ENCODE measurements around the gene TOM1L2.

The TOM1L2 gene

GRCh38 chr17:17954079-17954478 is 18.1 kb downstream of the TOM1L2 start:
- Histone ChIP-seq H3K9ac (ENCODE audit: low read length) (no peak overlapping the region), H2BK15ac (replicated peaks; ENCODE audit: low read depth) (no peak overlapping the region), H2BK5ac (ENCODE audit: low read length) (no peak overlapping the region), H3K4me1 (ENCODE audit: control insufficient read depth, low read depth, low read length) (peaks cover 11% of the 10 kb centered on the region), H3K27ac (ENCODE audit: low read depth, low read length) (no peak overlapping the region), H3K4ac (ENCODE audit: low read depth, low read length) (no peak overlapping the region), H3K4me3 (ENCODE audit: low read length) (no peak overlapping the region), H3K4me2 (ENCODE audit: low read length) (no peak overlapping the region), H2BK120ac (ENCODE audit: low read depth, low read length) (no peak overlapping the region), H4K8ac (ENCODE audit: low read depth, low read length) (no peak overlapping the region), H3K36me3 (ENCODE audit: control insufficient read depth, insufficient read depth, low read length) (no peaks in the 10 kb centered on the region), H2AK5ac (ENCODE audit: low read length) (no peak overlapping the region), H4K5ac (ENCODE audit: low read length) (no peak overlapping the region), H3K79me1 (ENCODE audit: low read length) (peaks cover 1% of the 10 kb centered on the region), H3K23ac (ENCODE audit: low read length) (no peak overlapping the region), H3K27me3 (ENCODE audit: insufficient read depth, low read length, poor library complexity) (no peaks in the 10 kb centered on the region), H3K79me2 (ENCODE audit: control insufficient read depth, insufficient read depth, low read length) (no peaks in the 10 kb centered on the region), H3K18ac (ENCODE audit: low read length) (no peak overlapping the region), H3K56ac (ENCODE audit: low read length) (no peak overlapping the region)
- WGBS (ENCODE audit: extremely low coverage, insufficient coverage, low lambda C conversion rate) = no CpG with 5 or more reads among the region's 3 CpGs
- no peak for DNase-seq

- DNase-seq = peak; percentile 49
- Histone ChIP-seq H3K9ac (ENCODE audit: low read length) (no peak overlapping the region), H3K27ac (ENCODE audit: low read depth, low read length) (no peak overlapping the region), H4K5ac (ENCODE audit: low read length) (no peak overlapping the region), H3K4me3 (ENCODE audit: low read length) (no peak overlapping the region), H3K79me1 (ENCODE audit: low read length) (no peaks in the 10 kb centered on the region), H3K23ac (ENCODE audit: low read length) (no peak overlapping the region), H2BK120ac (ENCODE audit: low read depth, low read length) (no peak overlapping the region), H3K4me2 (ENCODE audit: low read length) (no peak overlapping the region), H2BK5ac (ENCODE audit: low read length) (no peak overlapping the region), H3K4ac (ENCODE audit: low read depth, low read length) (no peak overlapping the region), H3K18ac (ENCODE audit: low read length) (no peak overlapping the region), H3K79me2 (ENCODE audit: control insufficient read depth, insufficient read depth, low read length) (no peaks in the 10 kb centered on the region), H3K4me1 (ENCODE audit: control insufficient read depth, low read depth, low read length) (no peaks in the 10 kb centered on the region), H3K36me3 (ENCODE audit: control insufficient read depth, insufficient read depth, low read length) (no peaks in the 10 kb centered on the region), H3K56ac (ENCODE audit: low read length) (no peak overlapping the region), H4K8ac (ENCODE audit: low read depth, low read length) (no peak overlapping the region), H3K27me3 (ENCODE audit: insufficient read depth, low read length, poor library complexity) (no peaks in the 10 kb centered on the region), H2BK15ac (replicated peaks; ENCODE audit: low read depth) (no peak overlapping the region), H2AK5ac (ENCODE audit: low read length) (no peak overlapping the region)
- no CpG with 5 or more reads among the region's 3 CpGs for WGBS (ENCODE audit: extremely low coverage, insufficient coverage, low lambda C conversion rate)
These were observed 19.5 kb downstream of the TOM1L2 start for GRCh38 chr17:17952691-17953090.

GRCh38 chr17:17951524-17951923 is 20.7 kb downstream of the TOM1L2 start:
- H3K27me3 ChIP-seq (ENCODE audit: insufficient read depth, low read length, poor library complexity) = no peaks in the 10 kb centered on the region
- H3K4me2 ChIP-seq (ENCODE audit: low read length) = no peak overlapping the region
- H4K5ac ChIP-seq (ENCODE audit: low read length) = no peak overlapping the region
- WGBS (ENCODE audit: extremely low coverage, insufficient coverage, low lambda C conversion rate) = no CpG with 5 or more reads among the region's 5 CpGs
- no peak overlapping the region for H2BK15ac ChIP-seq (replicated peaks; ENCODE audit: low read depth)
- no peak overlapping the region for H3K4me3 ChIP-seq (ENCODE audit: low read length)
- H3K4ac ChIP-seq (ENCODE audit: low read depth, low read length) = no peak overlapping the region
- no peaks in the 10 kb centered on the region for H3K4me1 ChIP-seq (ENCODE audit: control insufficient read depth, low read depth, low read length)
- no peaks in the 10 kb centered on the region for H3K36me3 ChIP-seq (ENCODE audit: control insufficient read depth, insufficient read depth, low read length)
- H2BK5ac ChIP-seq (ENCODE audit: low read length) = no peak overlapping the region
- no peak overlapping the region for H3K9ac ChIP-seq (ENCODE audit: low read length)
- H3K79me2 ChIP-seq (ENCODE audit: control insufficient read depth, insufficient read depth, low read length) = no peaks in the 10 kb centered on the region
- H4K8ac ChIP-seq (ENCODE audit: low read depth, low read length) = no peak overlapping the region
- H3K18ac ChIP-seq (ENCODE audit: low read length) = no peak overlapping the region
- DNase-seq = no peak
- H3K56ac ChIP-seq (ENCODE audit: low read length) = no peak overlapping the region
- no peak overlapping the region for H3K23ac ChIP-seq (ENCODE audit: low read length)
- H2BK120ac ChIP-seq (ENCODE audit: low read depth, low read length) = no peak overlapping the region
- H3K79me1 ChIP-seq (ENCODE audit: low read length) = no peaks in the 10 kb centered on the region
- no peak overlapping the region for H3K27ac ChIP-seq (ENCODE audit: low read depth, low read length)
- no peak overlapping the region for H2AK5ac ChIP-seq (ENCODE audit: low read length)

- no peak overlapping the region for H4K8ac ChIP-seq (ENCODE audit: low read depth, low read length)
- no peak overlapping the region for H3K4me3 ChIP-seq (ENCODE audit: low read length)
- no peaks in the 10 kb centered on the region for H3K79me1 ChIP-seq (ENCODE audit: low read length)
- H3K79me2 ChIP-seq (ENCODE audit: control insufficient read depth, insufficient read depth, low read length) = no peaks in the 10 kb centered on the region
- H3K27ac ChIP-seq (ENCODE audit: low read depth, low read length) = no peak overlapping the region
- no peak overlapping the region for H2BK5ac ChIP-seq (ENCODE audit: low read length)
- no peak overlapping the region for H3K9ac ChIP-seq (ENCODE audit: low read length)
- no peak overlapping the region for H2BK120ac ChIP-seq (ENCODE audit: low read depth, low read length)
- H3K4me2 ChIP-seq (ENCODE audit: low read length) = no peak overlapping the region
- H3K23ac ChIP-seq (ENCODE audit: low read length) = no peak overlapping the region
- H4K5ac ChIP-seq (ENCODE audit: low read length) = no peak overlapping the region
- H3K4ac ChIP-seq (ENCODE audit: low read depth, low read length) = no peak overlapping the region
- H3K18ac ChIP-seq (ENCODE audit: low read length) = peak overlapping the region; percentile 76
- no peak overlapping the region for H2AK5ac ChIP-seq (ENCODE audit: low read length)
- no CpG with 5 or more reads among the region's 1 CpG for WGBS (ENCODE audit: extremely low coverage, insufficient coverage, low lambda C conversion rate)
- H3K36me3 ChIP-seq (ENCODE audit: control insufficient read depth, insufficient read depth, low read length) = no peaks in the 10 kb centered on the region
- no peaks in the 10 kb centered on the region for H3K27me3 ChIP-seq (ENCODE audit: insufficient read depth, low read length, poor library complexity)
- H2BK15ac ChIP-seq (replicated peaks; ENCODE audit: low read depth) = no peak overlapping the region
- H3K56ac ChIP-seq (ENCODE audit: low read length) = no peak overlapping the region
- H3K4me1 ChIP-seq (ENCODE audit: control insufficient read depth, low read depth, low read length) = no peaks in the 10 kb centered on the region
- DNase-seq = peak; percentile 59
These were observed 21.4 kb downstream of the TOM1L2 start for GRCh38 chr17:17950806-17951205.

- Histone ChIP-seq H3K18ac (ENCODE audit: low read length) (no peak overlapping the region), H3K4me3 (ENCODE audit: low read length) (no peak overlapping the region), H3K27ac (ENCODE audit: low read depth, low read length) (no peak overlapping the region), H4K5ac (ENCODE audit: low read length) (no peak overlapping the region), H3K4ac (ENCODE audit: low read depth, low read length) (no peak overlapping the region), H3K23ac (ENCODE audit: low read length) (no peak overlapping the region), H2AK5ac (ENCODE audit: low read length) (no peak overlapping the region), H3K36me3 (ENCODE audit: control insufficient read depth, insufficient read depth, low read length) (no peaks in the 10 kb centered on the region), H3K4me2 (ENCODE audit: low read length) (no peak overlapping the region), H2BK120ac (ENCODE audit: low read depth, low read length) (no peak overlapping the region), H3K79me2 (ENCODE audit: control insufficient read depth, insufficient read depth, low read length) (no peaks in the 10 kb centered on the region), H3K4me1 (ENCODE audit: control insufficient read depth, low read depth, low read length) (no peaks in the 10 kb centered on the region), H3K79me1 (ENCODE audit: low read length) (no peaks in the 10 kb centered on the region), H4K8ac (ENCODE audit: low read depth, low read length) (no peak overlapping the region), H3K56ac (ENCODE audit: low read length) (no peak overlapping the region), H2BK15ac (replicated peaks; ENCODE audit: low read depth) (no peak overlapping the region), H3K27me3 (ENCODE audit: insufficient read depth, low read length, poor library complexity) (no peaks in the 10 kb centered on the region), H3K9ac (ENCODE audit: low read length) (no peak overlapping the region), H2BK5ac (ENCODE audit: low read length) (no peak overlapping the region)
- no peak for DNase-seq
- no CpG with 5 or more reads among the region's 7 CpGs for WGBS (ENCODE audit: extremely low coverage, insufficient coverage, low lambda C conversion rate)
These were observed 21.9 kb downstream of the TOM1L2 start for GRCh38 chr17:17950347-17950746.

- no peak overlapping the region for H2BK5ac ChIP-seq (ENCODE audit: low read length)
These were observed 24.2 kb downstream of the TOM1L2 start for GRCh38 chr17:17947966-17948365.

More at GRCh38 chr17:17947966-17948365, 24.2 kb downstream of the TOM1L2 start:
- WGBS (ENCODE audit: extremely low coverage, insufficient coverage, low lambda C conversion rate) = no CpG with 5 or more reads among the region's 1 CpG
- no peaks in the 10 kb centered on the region for H3K79me1 ChIP-seq (ENCODE audit: low read length)
- H3K56ac ChIP-seq (ENCODE audit: low read length) = no peak overlapping the region
- no peak overlapping the region for H3K4me3 ChIP-seq (ENCODE audit: low read length)
- H2BK120ac ChIP-seq (ENCODE audit: low read depth, low read length) = no peak overlapping the region
- H3K4me2 ChIP-seq (ENCODE audit: low read length) = no peak overlapping the region
- no peak overlapping the region for H4K8ac ChIP-seq (ENCODE audit: low read depth, low read length)
- H3K36me3 ChIP-seq (ENCODE audit: control insufficient read depth, insufficient read depth, low read length) = no peaks in the 10 kb centered on the region
- no peak overlapping the region for H3K18ac ChIP-seq (ENCODE audit: low read length)
- H4K5ac ChIP-seq (ENCODE audit: low read length) = no peak overlapping the region
- no peaks in the 10 kb centered on the region for H3K79me2 ChIP-seq (ENCODE audit: control insufficient read depth, insufficient read depth, low read length)
- H2AK5ac ChIP-seq (ENCODE audit: low read length) = no peak overlapping the region
- no peak overlapping the region for H3K9ac ChIP-seq (ENCODE audit: low read length)
- no peak overlapping the region for H3K4ac ChIP-seq (ENCODE audit: low read depth, low read length)
- no peak overlapping the region for H3K27ac ChIP-seq (ENCODE audit: low read depth, low read length)
- DNase-seq = no peak
- H2BK15ac ChIP-seq (replicated peaks; ENCODE audit: low read depth) = no peak overlapping the region
- H3K27me3 ChIP-seq (ENCODE audit: insufficient read depth, low read length, poor library complexity) = no peaks in the 10 kb centered on the region
- H3K4me1 ChIP-seq (ENCODE audit: control insufficient read depth, low read depth, low read length) = peaks cover 11% of the 10 kb centered on the region
- no peak overlapping the region for H3K23ac ChIP-seq (ENCODE audit: low read length)
